ENCODE measurements around the gene AURKA.
A peak's percentile ranks its signal among the peaks of the same experiment; 100 is the strongest.

Gene AURKA

DNA sequence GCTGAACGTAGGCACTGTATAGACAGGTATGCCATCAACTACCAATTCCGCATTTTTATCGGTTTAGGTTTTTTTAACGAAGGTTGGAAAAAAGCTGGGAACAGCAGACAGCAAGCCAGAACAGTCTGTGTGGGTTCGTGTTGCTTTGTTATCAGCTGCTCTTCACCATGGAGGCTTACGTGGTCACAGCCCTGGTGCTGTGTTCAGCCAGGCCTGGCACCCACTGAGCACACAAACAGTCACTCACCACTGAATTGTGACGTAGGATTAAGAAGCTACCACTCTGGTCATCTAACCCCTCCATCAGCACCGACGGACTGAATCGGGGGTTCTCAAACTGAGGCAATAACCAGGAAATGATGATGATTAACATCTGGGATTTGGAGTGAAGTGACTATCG is 20.0 kb downstream of the AURKA start:
- peaks cover 27% of the 10 kb centered on the region for H3K4me1 Mint-ChIP-seq (ENCODE audit: low read depth)
- H3K27ac Mint-ChIP-seq, result no peak overlapping the region
- H3K9me3 Mint-ChIP-seq, result no peaks in the 10 kb centered on the region
- no peaks in the 10 kb centered on the region for H3K27me3 Mint-ChIP-seq (ENCODE audit: low read depth)
- peaks cover 60% of the 10 kb centered on the region for H3K36me3 Mint-ChIP-seq (ENCODE audit: low read depth)
- DNase-seq (ENCODE audit: low spot score), result no peak
- H3K4me3 Mint-ChIP-seq, result no peak overlapping the region

- peaks cover 48% of the 10 kb centered on the region for H3K36me3 Mint-ChIP-seq (ENCODE audit: low read depth)
- peaks cover 14% of the 10 kb centered on the region for H3K4me1 Mint-ChIP-seq (ENCODE audit: low read depth)
- H3K4me3 Mint-ChIP-seq, result no peak overlapping the region
- no peak overlapping the region for H3K27ac Mint-ChIP-seq
- H3K27me3 Mint-ChIP-seq (ENCODE audit: low read depth), result no peaks in the 10 kb centered on the region
- H3K9me3 Mint-ChIP-seq, result no peaks in the 10 kb centered on the region
- DNase-seq (ENCODE audit: low spot score), result no peak
Measured at GRCh38 chr20:56369179-56369578, 22.8 kb downstream of the AURKA start.

DNA sequence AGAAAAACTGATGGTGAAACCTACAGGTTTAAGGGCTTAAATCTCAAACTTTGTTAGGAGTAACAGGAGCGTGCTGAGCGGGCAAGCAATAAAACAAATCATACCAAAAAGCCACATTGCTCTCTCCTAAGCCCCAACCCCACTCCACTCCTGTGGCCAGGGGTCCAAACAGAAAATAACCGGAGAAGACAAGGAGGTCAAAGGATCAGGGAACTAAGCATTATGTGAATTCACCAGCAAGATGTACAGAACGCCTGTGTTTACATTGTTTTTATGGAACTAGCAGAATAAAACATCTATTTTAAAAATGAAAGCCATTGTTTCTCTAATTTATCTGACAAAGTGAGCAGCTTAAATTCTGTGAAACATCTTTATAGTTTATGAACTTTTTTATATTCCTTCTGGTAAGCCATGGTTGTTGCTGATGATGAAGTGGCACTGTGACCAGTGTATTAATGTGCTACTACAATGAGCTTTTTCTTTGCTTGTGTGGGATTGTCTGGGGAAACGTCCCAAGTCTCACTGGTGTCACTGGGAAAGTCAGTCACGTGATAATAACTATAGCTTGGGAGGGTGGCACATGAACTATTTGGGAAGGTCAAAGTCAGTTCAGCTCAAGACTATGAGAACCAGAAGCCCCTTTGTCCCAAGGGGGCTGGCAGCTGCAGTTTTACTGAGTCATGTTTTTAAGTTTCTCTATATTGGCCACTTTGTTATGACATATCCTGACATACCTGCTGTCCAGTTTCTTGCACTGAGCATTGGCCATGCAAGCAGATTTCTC is 23.5 kb downstream of the AURKA start:
- H3K27me3 Mint-ChIP-seq (ENCODE audit: low read depth), result no peaks in the 10 kb centered on the region
- no peak for DNase-seq (ENCODE audit: low spot score)

DNA sequence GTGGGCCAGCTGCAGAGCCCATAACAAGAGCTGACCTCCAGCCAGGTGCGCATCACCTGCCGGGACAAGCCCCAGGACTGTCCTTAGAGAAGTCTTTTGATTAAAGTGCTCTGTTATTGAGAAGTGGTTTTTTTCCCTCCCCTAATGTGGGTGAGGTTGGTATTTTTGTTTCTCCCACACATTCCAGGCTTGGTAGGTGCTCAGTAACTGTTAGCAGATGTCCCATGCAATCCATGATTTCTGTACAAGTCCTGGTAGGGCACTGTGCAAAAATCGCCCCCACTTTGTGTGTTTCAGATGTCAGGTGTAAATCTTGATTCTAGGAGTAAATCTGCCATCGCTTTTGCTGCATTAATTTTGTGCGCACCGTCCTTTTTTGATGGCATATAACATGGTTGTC is 28.5 kb downstream of the AURKA start:
- Mint-ChIP-seq H3K4me3 (no peak overlapping the region), H3K36me3 (ENCODE audit: low read depth) (peaks cover 7% of the 10 kb centered on the region), H3K27ac (no peak overlapping the region), H3K27me3 (ENCODE audit: low read depth) (no peaks in the 10 kb centered on the region), H3K9me3 (no peaks in the 10 kb centered on the region), H3K4me1 (ENCODE audit: low read depth) (peaks cover 8% of the 10 kb centered on the region)
- DNase-seq (ENCODE audit: low spot score), result no peak

More for the DNA sequence above, 23.5 kb downstream of the AURKA start:
- Mint-ChIP-seq H3K27ac (peak overlapping the region; percentile 1), H3K9me3 (no peaks in the 10 kb centered on the region), H3K4me1 (ENCODE audit: low read depth) (peaks cover 8% of the 10 kb centered on the region), H3K36me3 (ENCODE audit: low read depth) (peaks cover 43% of the 10 kb centered on the region), H3K4me3 (no peak overlapping the region)

GRCh38 chr20:56362833-56363413 is 29.1 kb downstream of the AURKA start:
- H3K9me3 Mint-ChIP-seq, result no peaks in the 10 kb centered on the region
- peaks cover 4% of the 10 kb centered on the region for H3K36me3 Mint-ChIP-seq (ENCODE audit: low read depth)
- no peak overlapping the region for H3K27ac Mint-ChIP-seq
- H3K27me3 Mint-ChIP-seq (ENCODE audit: low read depth), result peaks cover 2% of the 10 kb centered on the region
- no peak for DNase-seq (ENCODE audit: low spot score)
- no peak overlapping the region for H3K4me3 Mint-ChIP-seq
- peaks cover 8% of the 10 kb centered on the region for H3K4me1 Mint-ChIP-seq (ENCODE audit: low read depth)

- H3K9me3 Mint-ChIP-seq, result no peaks in the 10 kb centered on the region
- peaks cover 5% of the 10 kb centered on the region for H3K27me3 Mint-ChIP-seq (ENCODE audit: low read depth)
- no peak for DNase-seq (ENCODE audit: low spot score)
- H3K4me3 Mint-ChIP-seq, result no peak overlapping the region
- no peak overlapping the region for H3K27ac Mint-ChIP-seq
- H3K36me3 Mint-ChIP-seq (ENCODE audit: low read depth), result peaks cover 4% of the 10 kb centered on the region
- H3K4me1 Mint-ChIP-seq (ENCODE audit: low read depth), result peaks cover 8% of the 10 kb centered on the region
Measured at GRCh38 chr20:56361900-56362299, 30.1 kb downstream of the AURKA start.

DNA sequence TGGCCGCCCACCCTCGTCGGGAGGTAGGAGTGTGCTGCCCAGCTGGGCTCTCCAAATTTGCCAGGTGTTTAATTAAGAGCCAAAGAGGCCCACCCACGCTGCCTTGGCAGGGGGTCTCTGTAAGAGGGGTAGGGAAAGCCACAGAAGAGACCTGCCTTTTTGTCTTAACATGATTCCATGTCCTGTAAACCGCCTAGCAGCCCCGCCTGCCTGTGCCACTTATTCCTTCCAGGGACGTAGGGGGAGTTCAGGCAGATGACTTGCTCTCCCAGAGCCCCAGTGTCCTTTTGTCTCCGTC is 31.2 kb downstream of the AURKA start:
- no peaks in the 10 kb centered on the region for H3K9me3 Mint-ChIP-seq
- no peak for DNase-seq (ENCODE audit: low spot score)
- peaks cover under 1% of the 10 kb centered on the region for H3K36me3 Mint-ChIP-seq (ENCODE audit: low read depth)
- no peak overlapping the region for H3K27ac Mint-ChIP-seq
- H3K4me1 Mint-ChIP-seq (ENCODE audit: low read depth), result peaks cover 8% of the 10 kb centered on the region
- H3K27me3 Mint-ChIP-seq (ENCODE audit: low read depth), result peaks cover 6% of the 10 kb centered on the region
- peak overlapping the region; percentile 22 for H3K4me3 Mint-ChIP-seq

DNA sequence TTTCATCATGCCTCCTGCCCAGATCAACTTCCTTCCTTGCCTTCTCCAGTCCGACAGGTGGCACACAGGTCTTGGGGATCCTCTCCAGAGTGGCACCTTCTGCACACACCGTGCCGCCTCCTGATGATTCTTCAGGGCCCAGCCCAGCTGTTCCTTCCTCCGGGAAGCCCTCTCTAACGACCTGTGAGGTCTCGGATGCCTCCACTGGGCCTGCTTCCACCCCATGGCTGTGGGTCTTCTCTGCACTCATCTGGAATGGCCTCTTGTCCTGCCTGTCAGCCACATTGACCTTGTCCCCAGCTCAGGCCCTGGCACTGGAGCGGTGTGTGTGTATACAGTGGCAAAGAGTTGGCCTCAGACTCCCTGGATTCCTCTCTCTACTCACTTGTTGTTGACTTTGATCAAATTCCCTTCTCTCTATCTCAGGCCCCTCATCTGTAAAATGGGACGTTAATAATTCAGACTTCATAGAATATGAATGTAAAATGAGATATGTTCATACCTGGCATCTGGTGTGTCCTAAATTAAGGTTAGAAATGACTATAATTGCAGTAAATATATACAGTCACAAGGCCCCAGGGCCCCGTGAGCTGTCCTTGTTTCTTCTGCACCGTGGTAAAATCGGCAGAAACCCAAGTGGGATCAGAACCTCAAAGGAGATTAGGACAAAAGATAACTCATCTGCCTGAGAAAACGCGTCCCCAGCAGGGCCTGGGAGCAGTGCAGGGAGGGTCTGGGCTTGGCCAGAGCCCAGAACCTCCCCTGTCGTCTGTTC is 31.7 kb downstream of the AURKA start:
- no peak overlapping the region for H3K27ac Mint-ChIP-seq
- no peak for DNase-seq (ENCODE audit: low spot score)
- peak overlapping the region; percentile 85 for H3K4me3 Mint-ChIP-seq
- H3K9me3 Mint-ChIP-seq, result no peaks in the 10 kb centered on the region
- peaks cover 7% of the 10 kb centered on the region for H3K27me3 Mint-ChIP-seq (ENCODE audit: low read depth)
- no peaks in the 10 kb centered on the region for H3K36me3 Mint-ChIP-seq (ENCODE audit: low read depth)
- H3K4me1 Mint-ChIP-seq (ENCODE audit: low read depth), result peaks cover 8% of the 10 kb centered on the region

DNA sequence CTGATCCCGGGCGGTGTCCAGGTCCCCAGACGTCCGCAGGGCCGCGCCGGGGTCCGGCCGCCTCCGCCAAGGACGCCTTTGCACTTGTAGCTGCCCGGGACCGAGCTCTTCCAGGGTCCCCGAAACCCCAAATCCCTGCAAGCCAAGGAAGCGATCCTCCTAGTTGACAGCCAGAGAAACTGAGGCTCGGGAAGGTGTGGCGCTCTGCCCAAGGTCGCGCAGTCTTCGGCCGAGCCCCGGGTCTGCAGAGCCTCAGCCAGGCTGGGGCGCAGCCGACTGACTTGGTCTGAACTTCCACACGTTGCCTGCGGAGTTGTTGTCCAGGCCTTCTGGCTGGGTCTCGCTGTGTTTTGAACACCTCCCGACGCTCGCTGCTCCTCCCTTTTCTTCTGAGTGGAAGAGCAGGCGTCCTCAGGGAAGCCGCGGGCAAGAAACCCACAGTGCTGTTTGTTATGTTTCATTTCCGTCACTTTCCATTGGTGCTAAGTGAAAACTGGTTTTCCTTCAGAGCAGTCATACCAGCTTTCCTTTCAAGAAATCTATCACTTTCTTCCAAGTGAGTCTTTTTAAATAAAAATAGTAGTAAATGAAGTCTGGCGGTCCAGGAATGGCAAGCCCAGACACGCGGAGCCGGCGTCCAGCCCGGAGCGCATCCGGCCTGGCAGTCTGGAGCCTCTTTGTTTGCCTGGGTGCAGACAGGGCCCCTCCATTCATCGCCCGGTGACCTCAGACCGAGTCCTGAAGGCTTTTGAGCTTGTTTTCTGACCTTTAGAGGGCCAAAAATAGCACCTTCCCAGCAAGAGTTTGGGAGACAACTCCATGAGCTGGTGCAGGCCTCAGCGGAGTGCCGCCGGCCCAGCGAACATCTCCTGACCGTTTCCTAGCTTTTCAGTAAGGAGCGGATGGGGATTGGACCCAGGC is 32.5 kb downstream of the AURKA start:
- no peak for DNase-seq (ENCODE audit: low spot score)
- H3K27ac Mint-ChIP-seq, result no peak overlapping the region
- H3K36me3 Mint-ChIP-seq (ENCODE audit: low read depth), result no peaks in the 10 kb centered on the region
- peak overlapping the region; percentile 85 for H3K4me3 Mint-ChIP-seq
- H3K9me3 Mint-ChIP-seq, result no peaks in the 10 kb centered on the region
- peaks cover 8% of the 10 kb centered on the region for H3K4me1 Mint-ChIP-seq (ENCODE audit: low read depth)
- peaks cover 8% of the 10 kb centered on the region for H3K27me3 Mint-ChIP-seq (ENCODE audit: low read depth)

DNA sequence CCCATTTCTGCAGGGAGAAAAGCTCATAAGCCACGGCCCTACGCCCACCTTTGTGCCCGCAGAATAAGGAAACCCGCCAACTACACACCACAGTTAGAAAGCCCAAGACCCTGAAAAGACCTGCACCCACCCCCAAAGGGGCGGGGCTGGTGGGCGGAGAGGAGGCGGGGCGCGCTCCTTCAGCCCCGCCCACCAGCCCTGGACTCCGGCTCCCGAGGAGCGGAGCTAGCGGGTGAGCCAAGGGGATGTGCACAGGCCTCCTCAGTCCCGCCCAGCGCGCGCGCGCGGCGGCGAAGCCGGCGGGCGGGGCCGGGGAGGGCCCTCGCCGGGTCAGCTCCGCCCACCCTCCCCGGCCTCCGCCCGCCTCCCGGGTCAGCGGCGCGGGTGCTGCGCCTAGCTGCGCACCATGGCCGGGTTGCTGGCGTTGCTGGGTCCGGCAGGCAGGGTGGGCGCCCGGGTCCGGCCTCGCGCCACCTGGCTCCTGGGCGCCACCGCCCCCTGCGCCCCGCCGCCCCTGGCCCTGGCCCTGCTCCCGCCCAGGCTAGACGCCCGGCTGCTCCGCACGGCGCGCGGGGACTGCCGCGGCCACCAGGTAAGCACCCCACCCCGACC is 33.3 kb downstream of the AURKA start, which contains the start of gene FAM210B:
Gene FAM210B (plus strand): TSS at position 375 of the 612 bp plus-strand sequence. CDS start 32 bp downstream, at position 407.
- Mint-ChIP-seq H3K27ac (no peak within 1 kb of the TSS), H3K4me1 (ENCODE audit: low read depth) (peaks cover 8% of the 10 kb centered on the region), H3K9me3 (no peaks in the 10 kb centered on the region), H3K4me3 (peak within 1 kb of the TSS; percentile 85), H3K36me3 (ENCODE audit: low read depth) (no peaks in the 10 kb centered on the region), H3K27me3 (ENCODE audit: low read depth) (peaks cover 14% of the 10 kb centered on the region)
- peak; percentile 78 for DNase-seq (ENCODE audit: low spot score)

DNA sequence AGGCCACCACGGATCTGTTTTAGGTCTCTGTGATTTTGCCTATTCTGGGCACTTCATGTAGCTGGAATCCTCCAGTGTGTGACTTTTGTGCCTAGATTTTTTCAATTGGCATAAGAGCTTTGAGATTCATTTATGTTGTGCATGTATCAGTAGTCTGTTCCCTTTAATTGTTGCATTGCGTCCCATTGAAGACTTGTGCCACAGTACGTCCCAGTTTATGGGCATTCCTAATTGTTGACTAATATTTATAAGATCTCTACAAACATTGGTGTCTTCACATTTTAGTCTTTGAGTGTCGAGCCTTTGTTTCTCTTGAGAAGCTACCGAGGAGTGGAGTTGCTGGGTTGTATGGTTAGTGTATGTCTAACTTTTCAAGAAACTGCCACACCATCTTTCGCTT is 33.9 kb downstream of the AURKA start:
- Mint-ChIP-seq H3K27ac (no peak overlapping the region), H3K36me3 (ENCODE audit: low read depth) (no peaks in the 10 kb centered on the region), H3K4me1 (ENCODE audit: low read depth) (peaks cover 8% of the 10 kb centered on the region), H3K4me3 (peak overlapping the region; percentile 71), H3K9me3 (no peaks in the 10 kb centered on the region), H3K27me3 (ENCODE audit: low read depth) (peaks cover 14% of the 10 kb centered on the region)
- DNase-seq (ENCODE audit: low spot score), result no peak

DNA sequence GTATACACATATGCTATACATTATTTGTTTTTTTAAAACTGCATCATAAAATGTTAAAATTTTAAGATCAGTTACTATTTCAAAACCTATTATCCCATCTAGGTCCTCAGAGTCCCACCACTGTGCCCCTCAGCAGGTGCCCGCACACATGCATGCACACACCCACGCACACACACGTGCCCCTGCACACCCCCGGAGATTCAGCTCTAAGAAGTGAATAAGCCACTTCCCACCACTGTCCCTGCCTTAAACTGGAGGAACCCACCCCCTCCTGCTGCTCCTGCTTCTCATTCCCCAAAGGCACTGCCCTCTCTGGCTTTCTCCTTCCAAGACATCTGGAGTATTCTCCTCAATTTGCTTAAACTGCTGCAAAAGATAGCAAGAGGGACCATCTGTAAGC is 38.7 kb downstream of the AURKA start:
- H3K4me3 Mint-ChIP-seq, result no peak overlapping the region
- H3K27ac Mint-ChIP-seq, result no peak overlapping the region
- H3K27me3 Mint-ChIP-seq (ENCODE audit: low read depth), result peaks cover 29% of the 10 kb centered on the region
- no peaks in the 10 kb centered on the region for H3K36me3 Mint-ChIP-seq (ENCODE audit: low read depth)
- peaks cover 1% of the 10 kb centered on the region for H3K4me1 Mint-ChIP-seq (ENCODE audit: low read depth)
- H3K9me3 Mint-ChIP-seq, result no peaks in the 10 kb centered on the region
- no peak for DNase-seq (ENCODE audit: low spot score)

DNA sequence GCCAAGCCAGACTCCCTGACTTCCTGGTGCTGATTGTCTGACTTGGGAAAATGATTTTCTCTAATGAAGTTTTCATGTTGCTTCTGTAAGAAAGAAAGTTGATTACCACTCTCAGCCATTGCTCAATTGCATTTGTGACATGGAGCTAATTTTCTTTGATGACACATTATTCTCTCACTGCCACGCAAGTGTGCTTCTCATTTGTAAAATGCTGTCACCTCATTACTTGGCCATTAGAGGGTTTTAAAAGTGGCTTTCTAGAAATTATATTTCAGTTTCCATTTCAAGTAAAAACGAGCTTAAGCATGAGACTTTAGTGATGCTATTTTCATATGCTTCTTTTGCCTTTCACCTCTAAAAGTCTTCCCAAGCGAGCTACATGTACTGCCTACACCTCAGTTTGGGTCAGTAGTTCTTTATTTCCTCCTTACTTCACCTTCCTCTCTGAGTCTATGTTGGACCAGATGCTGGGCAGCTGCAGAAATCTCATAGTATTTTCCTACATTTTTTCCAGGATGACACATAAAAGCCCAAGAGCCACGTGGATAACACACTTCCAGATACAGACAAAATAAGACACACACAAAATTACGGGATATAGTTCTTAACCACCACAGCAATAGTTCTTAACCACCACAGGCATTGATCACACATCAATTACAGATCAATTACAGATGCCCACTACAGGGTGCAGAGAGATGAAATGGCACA is 39.5 kb downstream of the AURKA start:
- Mint-ChIP-seq H3K4me1 (ENCODE audit: low read depth) (peaks cover 2% of the 10 kb centered on the region), H3K36me3 (ENCODE audit: low read depth) (no peaks in the 10 kb centered on the region), H3K9me3 (no peaks in the 10 kb centered on the region), H3K4me3 (no peak overlapping the region), H3K27ac (no peak overlapping the region), H3K27me3 (ENCODE audit: low read depth) (peaks cover 32% of the 10 kb centered on the region)
- no peak for DNase-seq (ENCODE audit: low spot score)

All from T-helper 2 cell treated with Interferon-gamma antibody and Interleukin-4, amounts not matched to agents 5 μg/mL and 100 μg/mL, for 36 hours (primary cell).